ENCODE data around the gene ELL.
A peak's percentile ranks its signal among the peaks of the same experiment; 100 is the strongest.

The ELL gene

DNA sequence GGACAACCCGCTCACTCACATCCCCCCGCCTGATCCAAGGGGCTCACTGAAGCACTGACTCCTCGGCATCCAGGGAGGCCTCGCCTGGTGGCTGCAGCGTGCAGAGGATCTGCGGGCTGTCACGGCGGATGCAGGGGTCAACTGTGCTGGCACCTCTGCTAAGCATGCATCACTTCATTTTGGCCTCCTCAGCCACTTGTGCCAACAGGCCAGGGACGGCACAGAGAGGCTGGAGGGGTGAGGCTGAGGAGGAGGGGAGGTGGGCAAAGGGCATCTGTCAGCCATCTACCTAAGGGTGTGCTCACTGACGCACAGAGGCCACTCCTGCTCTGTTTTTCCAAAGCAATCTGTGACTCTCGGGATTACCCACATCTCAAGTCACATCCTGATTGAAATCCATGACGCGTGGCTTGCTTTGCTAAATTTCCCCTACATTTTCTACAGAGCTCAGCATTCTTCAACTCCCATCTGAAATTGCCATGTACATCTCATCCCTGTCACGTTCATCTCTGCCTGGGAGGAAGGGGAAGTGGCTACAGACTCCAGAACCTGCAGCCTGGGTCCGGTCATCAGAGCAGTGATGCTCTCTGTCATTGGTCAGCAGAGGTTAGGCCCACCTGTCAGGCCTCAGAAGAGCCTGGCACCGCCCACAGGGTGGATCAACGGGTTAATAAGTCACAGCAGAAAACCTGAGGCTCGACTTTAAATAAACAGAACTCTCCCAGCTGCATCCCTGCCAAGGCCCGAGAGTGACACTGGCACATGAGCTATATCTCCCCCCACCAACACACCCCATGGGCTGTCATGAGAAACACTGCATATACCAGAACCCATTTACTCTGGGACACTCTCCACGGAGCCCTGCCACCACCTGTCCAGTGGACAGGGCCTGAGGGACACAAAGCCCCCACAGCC lies 17.6 kb downstream of the ELL start:
- DNase-seq, result no peak

DNA sequence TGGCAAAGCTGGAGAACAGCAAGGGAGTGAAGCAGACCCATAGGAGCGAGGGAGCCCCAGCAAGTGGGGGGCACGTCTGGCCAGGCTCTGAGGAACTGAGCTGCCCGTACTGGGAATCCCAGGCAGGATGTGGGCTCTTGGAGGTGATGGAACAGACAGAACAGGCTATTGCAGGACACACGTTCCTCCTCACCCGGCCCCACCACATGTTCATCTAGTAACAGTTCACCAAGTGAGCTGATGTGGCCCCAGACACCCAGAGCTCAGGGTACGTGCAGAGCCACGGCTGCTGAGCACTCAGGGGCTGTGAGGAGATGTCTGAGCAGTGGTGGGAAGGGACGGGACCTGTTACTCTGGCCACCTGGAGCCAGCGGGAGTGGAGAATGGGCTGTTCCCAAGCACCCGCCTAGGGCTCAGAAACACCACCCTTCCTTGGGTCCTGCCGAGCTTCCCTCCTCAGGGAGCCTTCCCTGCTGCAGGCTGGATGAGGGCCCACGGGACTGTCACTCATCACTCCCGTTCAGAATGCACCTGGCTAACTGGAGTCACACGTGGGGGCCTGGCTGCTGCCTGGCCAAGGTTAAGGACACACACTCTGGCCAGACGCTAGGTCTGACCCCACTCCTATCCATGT lies 18.4 kb downstream of the ELL start:
- DNase-seq, result no peak

DNA sequence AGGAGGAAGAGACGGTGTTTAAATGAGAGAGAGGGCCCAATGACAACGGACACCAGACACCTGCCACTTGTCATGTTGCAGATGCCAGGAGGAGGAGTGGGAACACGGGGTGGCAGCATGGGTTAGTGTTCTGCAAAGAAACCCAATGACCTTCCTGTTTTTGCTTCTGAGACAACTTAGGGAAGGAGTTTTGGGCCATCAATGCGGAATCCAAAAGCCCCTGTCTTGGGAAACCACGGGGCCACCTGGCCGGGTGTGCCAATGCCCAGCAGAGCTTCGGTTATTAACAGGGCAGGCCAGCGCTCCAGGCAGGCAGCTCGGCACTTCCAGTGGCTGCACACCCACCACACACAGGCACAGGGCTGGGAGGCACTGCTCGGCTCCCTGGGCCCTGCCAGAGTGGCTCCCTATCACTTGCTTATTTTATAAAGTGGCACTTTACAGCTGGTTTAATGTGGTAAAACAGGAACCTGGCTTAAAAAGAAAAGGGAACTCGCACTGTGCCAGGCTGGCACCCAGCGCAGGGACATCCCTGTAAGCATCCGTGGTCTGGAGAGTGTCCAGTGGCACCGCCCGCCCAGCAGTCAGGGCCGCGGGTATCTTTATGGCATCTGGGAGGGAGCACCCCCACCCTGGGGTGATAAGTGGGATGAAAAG lies 19.1 kb downstream of the ELL start:
- no peak for DNase-seq

DNA sequence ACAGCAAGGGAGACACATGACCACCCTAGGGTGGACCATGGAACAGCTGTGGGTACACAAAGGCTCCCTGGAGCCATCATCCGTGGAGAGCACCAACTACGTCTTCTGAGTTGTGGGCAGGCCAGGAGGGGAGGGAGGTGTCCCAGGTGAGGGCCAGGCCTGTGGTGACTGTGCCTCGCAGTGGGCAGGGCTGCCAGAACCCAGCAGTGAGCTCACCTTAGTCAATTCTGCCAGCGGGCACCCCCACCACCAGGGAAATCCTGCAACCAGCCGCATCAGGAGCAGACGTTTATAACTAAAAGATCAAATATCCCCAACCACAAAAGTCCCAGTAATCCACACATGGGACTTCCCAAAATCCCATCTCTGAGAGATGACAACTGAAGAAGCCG lies 19.6 kb downstream of the ELL start:
- DNase-seq, result no peak

DNA sequence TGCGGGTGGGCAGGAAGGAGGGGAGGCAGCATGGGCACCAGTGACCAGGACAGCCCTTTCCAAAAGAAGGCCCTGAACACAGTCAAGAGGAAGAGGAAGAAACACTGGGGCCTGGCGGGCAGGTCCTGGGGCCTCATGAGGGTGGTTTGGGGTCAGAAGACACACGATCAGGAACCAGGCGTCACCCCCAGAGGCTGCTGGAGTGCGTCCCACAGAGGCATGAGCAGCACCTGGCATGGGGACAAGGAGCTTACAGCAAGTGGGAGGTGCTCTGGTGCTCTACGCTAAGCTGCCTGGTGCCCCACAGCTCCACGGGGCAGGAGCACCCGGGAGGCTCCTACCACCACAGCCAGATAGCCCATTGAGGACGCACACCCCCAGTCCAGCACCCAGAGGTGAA lies 20.0 kb downstream of the ELL start:
- DNase-seq, result no peak

DNA sequence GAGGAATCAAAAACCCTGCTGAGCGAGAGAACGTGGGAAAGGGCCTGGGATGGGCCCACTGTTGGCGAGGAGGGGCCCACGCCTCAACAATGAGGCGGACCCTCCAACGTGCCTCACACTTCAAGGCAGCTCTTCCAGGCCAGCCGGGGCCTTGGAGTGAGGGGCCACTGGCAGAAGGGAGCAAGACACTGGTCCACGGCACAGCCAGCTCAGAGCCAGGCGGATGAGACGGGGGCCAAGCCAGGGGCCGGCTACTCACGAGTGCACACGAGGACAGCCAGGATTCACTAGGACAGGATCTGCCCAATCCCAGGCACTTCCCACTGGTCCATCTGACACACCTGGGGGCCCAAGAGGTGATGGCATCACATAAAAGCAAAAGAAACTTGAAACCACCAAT lies 20.5 kb downstream of the ELL start:
- DNase-seq, result no peak

DNA sequence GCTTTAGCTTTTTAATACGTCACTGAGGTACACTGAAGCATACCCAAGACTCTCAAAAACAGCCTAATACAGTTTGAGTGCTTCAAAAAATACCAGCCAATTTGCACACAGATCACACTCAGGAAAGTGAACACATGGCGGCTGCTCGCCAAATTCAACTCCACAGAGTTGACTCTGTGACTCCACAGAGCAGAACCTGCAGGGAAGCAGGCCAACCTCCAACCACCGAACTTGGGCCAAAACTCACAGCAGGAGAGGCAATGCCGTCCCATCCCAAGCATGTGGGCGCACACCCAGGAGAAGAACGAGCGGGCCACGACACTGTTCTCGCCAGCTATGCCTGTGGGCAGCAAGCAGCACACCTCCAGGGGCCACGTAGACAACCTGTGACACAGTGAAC lies 21.1 kb downstream of the ELL start:
- no peak for DNase-seq

DNA sequence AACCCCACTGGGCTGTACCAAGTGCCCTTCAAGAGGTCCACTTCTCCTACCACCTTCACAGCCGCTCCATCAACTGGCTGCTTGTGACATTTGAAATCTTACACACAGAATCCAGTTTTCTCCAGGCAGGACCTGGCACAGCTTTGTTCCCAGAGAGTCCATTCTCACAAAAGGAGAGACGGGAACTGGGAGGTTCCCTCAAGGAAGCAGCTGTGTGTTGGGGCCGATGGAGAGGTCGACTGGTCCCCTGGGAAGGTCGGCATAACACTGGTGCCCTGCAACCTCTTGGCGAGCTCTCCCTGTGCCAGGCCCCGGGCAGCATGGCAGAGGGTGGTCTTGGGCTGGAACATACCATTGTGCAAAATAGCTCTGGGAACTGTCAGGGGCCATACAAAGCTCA lies 21.5 kb downstream of the ELL start:
- DNase-seq, result no peak

DNA sequence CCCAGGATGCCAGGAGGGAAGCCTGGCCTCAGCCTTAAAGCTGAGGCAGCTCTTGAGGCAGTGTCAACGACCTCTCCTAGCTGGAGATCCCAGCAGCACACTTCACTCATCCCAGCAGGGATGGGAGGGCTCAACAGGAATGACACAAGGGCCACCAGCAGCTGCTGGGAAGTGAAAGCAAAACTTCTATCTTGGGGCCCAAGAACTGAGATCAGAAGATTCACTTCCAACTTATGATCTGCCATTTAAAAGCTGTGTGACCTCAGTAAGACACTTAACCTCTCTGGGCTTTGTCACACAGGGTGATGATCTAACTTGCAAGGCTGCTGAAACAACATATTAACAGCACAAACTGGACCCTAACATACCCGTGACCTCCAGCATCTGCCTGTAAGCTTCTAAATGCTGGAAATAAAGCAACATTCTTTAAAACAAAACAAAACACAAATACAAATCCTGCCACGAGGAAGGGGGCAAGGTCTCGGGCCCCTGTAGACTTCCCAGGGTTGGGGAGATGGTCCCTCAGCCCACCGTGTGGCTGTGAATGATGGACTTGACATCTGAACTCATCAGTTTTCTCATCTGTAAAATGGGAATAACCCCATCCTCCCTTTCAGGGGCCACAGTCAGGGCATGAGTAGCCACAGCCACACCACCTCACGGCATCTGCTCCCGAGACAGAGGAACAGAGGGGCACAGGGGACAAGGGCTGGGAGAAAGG lies 22.7 kb downstream of the ELL start:
- no peak for DNase-seq

DNA sequence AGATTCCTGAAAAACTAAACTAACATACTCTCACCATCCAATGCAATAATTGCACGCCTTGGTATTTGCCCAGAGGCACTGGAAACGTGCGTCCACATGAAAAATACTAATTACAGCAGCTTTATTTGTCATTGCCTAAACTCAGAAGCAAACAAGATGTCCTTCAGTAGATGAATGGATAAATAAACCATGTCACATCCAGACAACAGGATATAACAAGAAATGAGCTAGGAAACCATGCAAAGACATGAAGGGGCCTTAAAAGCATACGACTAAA lies 25.0 kb downstream of the ELL start:
- DNase-seq, result no peak

DNA sequence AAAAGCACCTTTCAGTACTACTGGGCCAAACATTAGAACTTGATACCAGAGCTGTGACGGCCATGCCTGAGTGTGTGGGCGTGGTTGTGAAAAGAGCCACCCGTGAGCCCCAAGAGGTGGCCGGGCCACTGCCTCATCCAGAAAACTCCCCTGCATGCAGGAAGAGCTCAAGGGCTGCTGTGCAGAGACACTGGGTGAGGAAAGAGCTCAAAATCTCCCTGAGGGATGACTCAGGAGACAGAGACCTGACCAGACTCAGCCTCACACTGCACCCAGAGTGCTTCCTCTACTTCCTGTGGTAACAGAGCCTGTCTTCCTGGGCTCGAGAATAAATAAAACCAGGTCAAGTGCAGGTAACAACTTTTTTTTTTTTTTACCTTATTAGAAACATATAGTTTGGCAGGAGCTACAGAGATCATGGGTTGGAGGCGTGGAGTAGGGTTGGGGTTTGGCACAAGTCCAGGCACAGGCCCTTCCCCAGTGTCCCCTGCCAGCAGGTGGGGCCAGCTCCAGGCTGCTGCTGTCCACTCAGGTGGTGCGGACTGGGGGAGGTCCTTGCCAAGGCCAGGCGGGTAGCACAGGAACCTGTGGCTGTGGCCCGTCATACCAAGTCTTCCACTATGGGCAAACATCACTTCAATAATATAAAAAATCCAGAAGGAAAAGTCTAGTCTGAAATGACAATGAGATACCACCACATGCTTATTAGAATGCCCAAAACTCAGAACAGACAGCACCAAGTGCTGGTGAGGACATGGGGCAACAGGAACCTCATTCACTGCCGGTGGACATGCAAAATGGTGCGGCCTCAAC lies 25.5 kb downstream of the ELL start:
- no peak for DNase-seq

DNA sequence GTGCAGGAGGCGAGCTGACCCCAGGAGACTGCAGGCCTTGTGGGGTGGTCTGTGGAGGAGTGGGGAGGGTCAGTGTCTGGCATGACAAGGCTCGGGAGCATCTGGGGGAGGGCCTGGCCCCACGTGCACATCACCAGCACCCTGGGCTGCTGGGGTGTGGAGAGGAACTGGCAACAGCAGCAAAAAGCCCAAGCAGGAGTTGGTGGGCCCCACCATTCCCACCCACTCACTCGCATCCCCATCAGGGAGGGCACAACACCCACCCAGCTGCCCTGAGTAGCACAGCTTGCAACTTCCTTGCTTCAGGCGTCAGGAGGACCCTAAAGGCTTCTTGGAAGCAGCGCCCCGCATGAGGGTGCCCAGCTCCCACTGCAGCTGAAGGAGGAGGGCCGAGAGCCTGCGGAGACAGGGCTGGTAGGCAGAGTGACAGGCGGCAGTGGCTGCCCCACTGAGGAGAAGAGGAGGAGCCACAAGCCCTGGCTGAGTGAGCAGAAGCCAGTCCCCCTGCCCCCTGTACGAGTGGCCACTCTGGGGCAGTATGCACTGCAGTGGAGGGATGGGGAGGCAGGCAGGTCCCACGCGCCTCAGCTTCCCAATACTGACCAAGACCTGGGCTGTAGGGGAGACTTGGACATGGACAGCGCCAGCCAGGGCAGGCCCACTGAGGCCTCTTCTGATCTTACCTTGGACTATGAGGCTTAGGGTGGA lies 26.5 kb downstream of the ELL start:
- no peak for DNase-seq

DNA sequence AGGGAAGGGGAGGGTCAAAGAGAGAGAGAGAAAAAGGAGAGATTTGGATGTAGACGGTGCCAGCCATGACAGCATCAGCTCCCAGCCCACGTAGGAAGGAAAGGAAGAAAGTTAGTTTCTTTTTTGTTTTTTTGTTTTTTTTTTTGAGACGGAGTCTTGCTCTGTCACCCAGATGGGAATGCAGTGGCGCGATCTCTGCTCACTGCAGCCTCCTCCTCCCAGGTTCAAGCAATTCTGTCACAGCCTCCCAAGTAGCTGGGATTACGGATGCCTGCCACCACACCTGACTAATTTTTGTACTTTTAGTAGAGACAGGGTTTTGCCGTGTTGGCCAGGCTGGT lies 27.6 kb downstream of the ELL start:
- no peak for DNase-seq

DNA sequence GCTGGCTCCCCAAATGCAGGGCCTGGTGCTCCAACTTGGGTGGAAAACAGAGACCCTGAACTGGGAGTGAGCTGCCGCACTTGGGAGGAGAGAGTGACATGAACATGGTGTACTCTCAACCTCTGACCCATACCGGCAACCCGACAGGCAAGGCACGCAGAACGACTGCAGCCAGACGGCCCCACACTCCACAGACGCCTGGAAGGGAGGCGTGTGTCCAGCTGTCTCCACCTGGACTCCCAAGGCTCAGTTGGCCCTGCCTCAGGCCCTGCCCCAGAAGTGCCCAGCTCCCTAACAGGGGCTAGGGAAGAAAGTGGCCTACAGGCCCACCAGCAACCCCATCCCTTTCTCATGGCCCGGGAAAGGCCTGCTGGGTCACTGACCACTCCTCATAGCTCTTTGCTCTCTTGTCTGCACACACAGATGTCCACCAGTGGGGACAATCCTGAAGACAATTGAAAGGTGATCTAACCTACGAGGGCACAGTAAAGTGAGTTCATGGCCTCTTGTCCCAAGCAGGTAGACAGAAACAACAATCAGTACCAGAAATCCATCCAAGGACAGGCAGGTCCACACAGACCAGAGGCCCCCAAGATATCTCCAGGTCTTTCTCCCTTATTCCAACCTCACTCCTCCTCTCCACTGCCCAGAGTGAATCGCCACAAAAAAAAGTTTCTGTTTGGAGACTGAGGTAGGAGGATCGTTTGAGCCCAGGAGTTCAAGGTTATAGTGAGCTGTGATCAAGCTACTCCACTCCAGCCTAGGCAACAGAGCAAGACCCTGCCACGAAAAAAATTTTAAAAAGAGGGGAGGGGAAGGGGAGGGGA lies 28.2 kb downstream of the ELL start:
- DNase-seq, result no peak

DNA sequence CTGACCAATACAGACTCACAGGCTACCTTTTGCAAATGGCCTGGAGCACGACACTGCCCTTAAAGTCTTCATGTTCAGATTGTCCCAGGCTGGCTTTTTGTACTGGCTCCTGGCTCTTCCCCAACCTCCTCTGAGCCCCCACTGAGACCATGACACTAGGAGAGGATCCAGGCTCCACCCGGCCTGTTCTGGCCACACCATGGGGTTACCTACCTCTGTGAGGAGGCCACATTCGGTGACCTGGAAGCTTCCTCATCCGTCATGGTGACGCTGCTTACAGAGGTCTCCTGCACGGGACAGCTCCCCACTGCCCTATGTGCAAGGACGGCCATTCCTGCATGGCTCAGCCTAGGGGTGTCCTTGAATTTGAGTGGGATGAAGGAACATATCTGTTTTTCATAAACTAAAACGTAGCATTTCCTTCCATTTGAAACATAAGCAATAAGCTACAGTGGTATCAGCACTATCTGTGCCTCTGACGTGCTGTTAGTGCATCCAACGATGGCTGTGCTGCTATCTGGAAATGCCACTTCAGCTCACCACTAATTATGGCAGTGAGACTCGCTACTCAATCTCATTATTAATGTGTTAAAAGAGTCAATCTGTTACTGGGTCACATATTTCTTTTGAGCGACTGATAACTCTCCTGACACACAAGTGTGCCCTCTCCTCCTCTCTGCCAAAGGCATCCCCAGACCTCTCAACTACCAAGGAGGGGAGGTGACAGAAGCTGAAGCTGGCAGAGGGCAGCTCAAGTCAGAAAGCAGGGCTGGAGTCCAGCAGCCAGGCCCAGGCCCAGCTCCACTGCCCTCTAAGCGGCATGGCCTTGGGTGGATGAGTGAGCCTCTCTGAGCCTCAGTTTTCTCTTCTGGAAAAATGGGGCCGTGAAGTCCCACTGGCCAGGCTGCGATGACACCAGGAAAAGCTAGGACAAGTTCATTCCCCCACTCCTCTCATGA lies 29.6 kb downstream of the ELL start:
- no peak for DNase-seq

DNA sequence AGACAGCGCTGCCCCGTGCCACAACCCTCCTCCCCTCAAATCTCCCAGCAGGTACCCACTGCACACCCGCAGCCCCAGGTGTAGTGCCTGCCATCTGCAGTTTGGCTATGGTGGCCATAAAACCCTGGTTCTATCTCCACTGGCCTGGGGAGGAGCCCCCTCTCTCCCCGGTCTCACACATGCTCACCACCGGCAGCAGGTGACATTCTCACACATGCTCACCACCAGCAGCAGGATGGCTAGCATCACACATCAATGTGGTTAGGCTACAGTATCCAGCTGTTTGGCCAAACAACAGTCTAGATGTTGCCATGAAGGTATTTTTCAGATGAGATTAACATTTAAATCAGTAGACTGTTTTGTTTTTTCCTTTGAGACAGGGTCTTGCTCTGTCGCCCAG lies 31.1 kb downstream of the ELL start:
- no peak for DNase-seq

DNA sequence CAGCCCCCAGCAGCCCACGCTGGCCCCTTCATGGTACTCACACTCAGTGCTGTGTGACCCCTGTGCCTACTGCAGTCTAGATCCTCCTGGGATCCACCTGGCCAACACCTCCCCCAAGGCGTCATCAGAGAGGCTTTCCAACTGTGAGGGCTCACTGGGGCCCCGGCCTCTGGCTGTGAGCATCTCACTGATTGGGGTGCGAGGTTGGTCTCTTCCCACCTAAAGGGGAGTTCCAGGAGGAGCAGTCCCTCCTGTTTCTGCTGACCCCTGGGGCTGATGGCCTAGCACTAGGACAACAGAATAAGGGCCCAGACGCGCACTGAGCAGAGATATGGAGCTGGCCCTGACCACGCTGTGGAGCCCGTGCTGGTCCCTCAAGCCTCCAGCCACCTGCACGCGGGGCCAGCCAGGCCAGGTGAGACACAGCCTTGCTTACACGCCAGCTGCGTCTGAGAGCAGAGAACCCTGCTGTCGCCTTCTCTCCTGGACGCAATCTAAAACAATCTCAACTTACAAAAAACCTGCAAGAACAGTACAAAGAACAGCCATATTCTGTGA lies 32.2 kb downstream of the ELL start:
- DNase-seq, result no peak

DNA sequence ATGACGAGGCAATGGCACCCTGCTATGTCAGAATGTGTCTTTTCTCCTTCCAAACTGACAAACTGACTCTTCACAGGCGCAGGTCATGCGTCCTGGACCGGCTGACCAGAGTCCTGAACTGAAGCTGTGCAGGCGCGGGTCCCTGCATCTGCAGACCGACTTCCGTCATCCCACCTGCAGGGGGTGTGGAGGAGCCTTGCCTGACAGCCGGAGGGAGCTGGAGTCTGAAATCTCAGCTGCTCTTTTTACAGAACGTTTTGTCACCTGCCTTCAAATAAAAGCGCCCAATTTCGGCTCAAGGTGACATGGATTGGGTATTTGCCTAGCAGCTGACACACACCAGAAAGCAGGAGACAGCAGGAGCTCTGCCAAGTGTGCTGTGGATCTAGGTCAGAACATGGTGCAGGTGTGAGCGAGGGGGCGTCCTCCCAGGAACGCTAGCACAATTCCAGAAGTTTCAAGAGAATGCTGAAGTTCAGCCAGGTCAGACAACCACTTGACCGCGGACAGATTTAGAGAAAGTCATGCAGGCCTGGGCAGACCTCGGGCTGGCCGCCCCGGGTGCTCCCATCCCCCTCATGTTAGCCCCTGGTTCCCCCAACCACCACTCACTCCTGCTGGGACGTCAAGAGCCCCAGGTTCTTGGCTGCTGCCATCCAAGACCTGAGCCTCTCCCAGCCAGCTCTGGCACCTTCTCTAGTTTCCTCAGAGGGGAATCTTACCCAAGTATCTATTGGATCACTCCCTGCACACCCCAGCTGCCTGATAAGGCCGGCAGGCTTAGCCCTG lies 32.8 kb downstream of the ELL start:
- DNase-seq, result peak; percentile 41

DNA sequence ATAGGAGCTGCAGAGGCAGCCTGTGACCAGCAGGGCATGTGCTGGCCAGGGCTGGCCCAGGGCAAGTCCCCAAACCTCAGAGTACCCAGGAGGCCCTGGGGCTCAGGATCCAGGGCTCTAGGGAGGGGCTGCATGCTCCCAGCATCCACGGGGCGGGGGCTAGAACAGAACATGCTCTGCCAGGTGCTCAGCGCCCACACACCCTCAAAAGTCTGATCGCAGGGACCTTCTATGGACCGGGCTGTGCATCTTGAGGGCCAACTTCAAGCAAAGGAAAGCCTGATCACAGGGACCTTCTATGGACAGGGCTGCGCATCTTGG lies 33.5 kb downstream of the ELL start:
- DNase-seq, result no peak

Data from NCI-H2081 treated with DMSO at 0.1 percent for 48 hours (cell line).